GM23338 (cell line): Measurements from ENCODE around the gene NACAD.

Experiments used
- CREB1 ChIP-seq: fragments of 250-450 bp; sonication (Bioruptor Pico); IDR thresholded peaks from 2 replicates; pipeline ENCODE4 v1.5.0; 2020; ENCODE audit warnings: low read depth, mild to moderate bottlenecking, moderate library complexity
- CTCF ChIP-seq, 2 experiments: fragments of 200-600 bp in 1 of 2; sonication (generic) in 1 of 2; conservative IDR thresholded peaks; 2 replicates each; pipeline versions ENCODE4 v1.5.1 to v1.6.1; 2016 to 2017; ENCODE audit warnings: antibody characterized with exemption in 2 of 2, low read depth in 2 of 2, mild to moderate bottlenecking in 2 of 2, moderate library complexity in 1 of 2

- TF ChIP-seq CTCF (conservative IDR thresholded peaks at IDR 0.05; ENCODE audit: low read depth in 2 of 2) = no peak
- no peak for TF ChIP-seq CREB1
Measured at GRCh38 chr7:45084336-45084735, 4.4 kb downstream of the NACAD start.
